AG08395 (cell line): ENCODE results near the gene TMEM74B.

Source experiments
- DNase-seq: peaks from one replicate; pipeline ENCODE4 v3.0.0; 2012; ENCODE audit warnings: mixed read lengths, low spot score

The TMEM74B gene

GRCh38 chr20:1137236-1137635 lies 47.5 kb downstream of the TMEM74B start:
- no peak for DNase-seq

GRCh38 chr20:1134836-1135235 lies 49.9 kb downstream of the TMEM74B start:
- no peak for DNase-seq

- no peak for DNase-seq
Measured at GRCh38 chr20:1134355-1134754, 50.4 kb downstream of the TMEM74B start.

GRCh38 chr20:1131354-1131753 lies 53.4 kb downstream of the TMEM74B start:
- no peak for DNase-seq

GRCh38 chr20:1130847-1131246 lies 53.9 kb downstream of the TMEM74B start:
- DNase-seq = no peak
